ENCODE data around the gene VPREB1. TPM values are rescaled to one million over a fixed set of nuclear protein-coding genes. Genes with fewer than 3 reads are reported as not detected.

VPREB1 gene
- total RNA-seq, 1 experiment from 2014 or later: not detected

GRCh38 chr22:22228921-22229320 is 15.7 kb upstream of the VPREB1 start:
- Histone ChIP-seq H3K27me3 (ENCODE audit: insufficient read depth, low read length) (no peaks in the 10 kb centered on the region), H3K9ac (ENCODE audit: low read length) (no peak overlapping the region), H3K4me1 (ENCODE audit: control insufficient read depth in 1 of 2, insufficient read depth in 2 of 2, low read length in 2 of 2) (no peaks in the 10 kb centered on the region), H4K20me1 (ENCODE audit: insufficient read depth) (no peaks in the 10 kb centered on the region), H3K4me3 (replicated peaks in 1 of 2; ENCODE audit: low read depth in 1 of 2, low read length in 2 of 2) (no peak overlapping the region), H3K79me2 (ENCODE audit: insufficient read depth, low read length) (no peaks in the 10 kb centered on the region), H3K9me2 (ENCODE audit: insufficient read depth) (no peaks in the 10 kb centered on the region), H2AFZ (ENCODE audit: low read depth, low read length, poor library complexity, severe bottlenecking) (no peak overlapping the region), H3K36me3 (ENCODE audit: control insufficient read depth in 1 of 2, insufficient read depth in 2 of 2, low read length in 2 of 2) (no peaks in the 10 kb centered on the region), H3K9me3 (ENCODE audit: control insufficient read depth in 1 of 2, insufficient read depth in 1 of 2, low read depth in 1 of 2, low read length in 2 of 2) (no peaks in the 10 kb centered on the region), H3K27ac (ENCODE audit: low read depth, low read length) (no peak overlapping the region), H3K4me2 (ENCODE audit: low read length) (no peak overlapping the region)
- TF ChIP-seq SRF (IDR thresholded peaks at IDR 0.05; ENCODE audit: low read depth): no peak
- no peak for TF ChIP-seq ZFX (IDR thresholded peaks at IDR 0.05)
- no peak for TF ChIP-seq CBX3 (IDR thresholded peaks at IDR 0.05; ENCODE audit: low read depth)
- TF ChIP-seq, protein P1, sequence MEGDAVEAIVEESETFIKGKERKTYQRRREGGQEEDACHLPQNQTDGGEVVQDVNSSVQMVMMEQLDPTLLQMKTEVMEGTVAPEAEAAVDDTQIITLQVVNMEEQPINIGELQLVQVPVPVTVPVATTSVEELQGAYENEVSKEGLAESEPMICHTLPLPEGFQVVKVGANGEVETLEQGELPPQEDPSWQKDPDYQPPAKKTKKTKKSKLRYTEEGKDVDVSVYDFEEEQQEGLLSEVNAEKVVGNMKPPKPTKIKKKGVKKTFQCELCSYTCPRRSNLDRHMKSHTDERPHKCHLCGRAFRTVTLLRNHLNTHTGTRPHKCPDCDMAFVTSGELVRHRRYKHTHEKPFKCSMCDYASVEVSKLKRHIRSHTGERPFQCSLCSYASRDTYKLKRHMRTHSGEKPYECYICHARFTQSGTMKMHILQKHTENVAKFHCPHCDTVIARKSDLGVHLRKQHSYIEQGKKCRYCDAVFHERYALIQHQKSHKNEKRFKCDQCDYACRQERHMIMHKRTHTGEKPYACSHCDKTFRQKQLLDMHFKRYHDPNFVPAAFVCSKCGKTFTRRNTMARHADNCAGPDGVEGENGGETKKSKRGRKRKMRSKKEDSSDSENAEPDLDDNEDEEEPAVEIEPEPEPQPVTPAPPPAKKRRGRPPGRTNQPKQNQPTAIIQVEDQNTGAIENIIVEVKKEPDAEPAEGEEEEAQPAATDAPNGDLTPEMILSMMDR (IDR thresholded peaks at IDR 0.05 in 2 of 3, conservative IDR thresholded peaks at IDR 0.05 in 1 of 3; ENCODE audit: borderline replicate concordance in 1 of 3, insufficient read depth in 1 of 3, low read depth in 2 of 3, low read length in 2 of 3): no peak
- no peak for TF ChIP-seq FOSL1 (IDR thresholded peaks at IDR 0.05; ENCODE audit: low read depth)
- no peak for TF ChIP-seq ZBTB33 (IDR thresholded peaks at IDR 0.05; ENCODE audit: extremely low read depth, insufficient replicate concordance, low read length)
- no peak for TF ChIP-seq POLR2AphosphoS5 (IDR thresholded peaks at IDR 0.05; ENCODE audit: low read depth, low read length)
- TF ChIP-seq ATF3 (IDR thresholded peaks at IDR 0.05): no peak
- no peak for TF ChIP-seq RAD21 (IDR thresholded peaks at IDR 0.05; ENCODE audit: low read depth)
- no peak for TF ChIP-seq YY1 (IDR thresholded peaks at IDR 0.05; ENCODE audit: extremely low read depth, insufficient replicate concordance, low read depth, low read length)
- RAD21 ChIA-PET (ENCODE audit: low non-redundant PET in 1 of 2, low total read pairs in 2 of 2, uncharacterized antibody in 2 of 2, unreplicated experiment in 2 of 2): no interaction called here
- CTCF ChIA-PET: no interaction called here
- no peak for ATAC-seq
- DNase-seq (ENCODE audit: low read depth, low spot score): no peak
- intact Hi-C loops (cut with micrococcal nuclease): no loop called here
- POLR2A ChIA-PET: no interaction called here
- BruUV-seq (replicated peaks): no TSS peak
